PFSK-1 (cell line): ENCODE results near the gene ICE2.

Source experiments
- FOXP2 ChIP-seq: optimal IDR thresholded peaks from 2 replicates; pipeline ENCODE3; 2011; ENCODE audit warnings: borderline replicate concordance, control low read depth, inconsistent platforms; ENCODE audit not compliant: insufficient read depth; ENCODE audit errors: extremely low read length, extremely low read depth
- POLR2AphosphoS5 ChIP-seq: IDR thresholded peaks from 2 replicates; pipeline ENCODE4 v1.6.1; 2012; ENCODE audit warnings: low read depth, mild to moderate bottlenecking, control low read depth, low read length, moderate library complexity
- REST ChIP-seq, 2 experiments: IDR thresholded peaks; 2 replicates each; pipeline versions ENCODE4 v1.6.1 to v1.8.0; 2011 to 2012; ENCODE audit warnings: low read depth in 2 of 2, low read length in 2 of 2, control low read depth in 1 of 2, inconsistent platforms in 1 of 2, mild to moderate bottlenecking in 1 of 2, moderate library complexity in 1 of 2; ENCODE audit not compliant: insufficient read depth in 1 of 2
- SIN3A ChIP-seq: IDR thresholded peaks from 2 replicates; pipeline ENCODE4 v1.6.1; 2012; ENCODE audit warnings: mild to moderate bottlenecking, low read length, moderate library complexity, borderline replicate concordance; ENCODE audit not compliant: insufficient read depth
- TAF1 ChIP-seq: IDR thresholded peaks from 2 replicates; pipeline ENCODE4 v1.6.1; 2012; ENCODE audit warnings: low read length, control low read depth, borderline replicate concordance; ENCODE audit not compliant: insufficient read depth

ICE2 gene

GRCh38 chr15:60425461-60425860, 53.5 kb downstream of the ICE2 start:
- TF ChIP-seq SIN3A (no peak), POLR2AphosphoS5 (no peak), TAF1 (no peak), REST (IDR thresholded peaks at IDR 0.05; ENCODE audit: insufficient read depth in 1 of 2, low read depth in 2 of 2, low read length in 2 of 2) (no peak), FOXP2 (no peak)

GRCh38 chr15:60424006-60424405, 54.9 kb downstream of the ICE2 start:
- TF ChIP-seq POLR2AphosphoS5 (no peak), FOXP2 (no peak), SIN3A (no peak), TAF1 (no peak), REST (IDR thresholded peaks at IDR 0.05; ENCODE audit: insufficient read depth in 1 of 2, low read depth in 2 of 2, low read length in 2 of 2) (no peak)

- TF ChIP-seq TAF1 (no peak), FOXP2 (no peak), SIN3A (no peak), POLR2AphosphoS5 (no peak), REST (IDR thresholded peaks at IDR 0.05; ENCODE audit: insufficient read depth in 1 of 2, low read depth in 2 of 2, low read length in 2 of 2) (no peak)
Observed at GRCh38 chr15:60423537-60423936, 55.4 kb downstream of the ICE2 start.

- TF ChIP-seq REST (IDR thresholded peaks at IDR 0.05; ENCODE audit: insufficient read depth in 1 of 2, low read depth in 2 of 2, low read length in 2 of 2) (no peak), POLR2AphosphoS5 (no peak), SIN3A (no peak), TAF1 (no peak), FOXP2 (no peak)
Observed at GRCh38 chr15:60421544-60421943, 57.4 kb downstream of the ICE2 start.

GRCh38 chr15:60420203-60420716, 58.7 kb downstream of the ICE2 start:
- no peak for TF ChIP-seq POLR2AphosphoS5
- no peak for TF ChIP-seq REST (IDR thresholded peaks at IDR 0.05; ENCODE audit: insufficient read depth in 1 of 2, low read depth in 2 of 2, low read length in 2 of 2)
- no peak for TF ChIP-seq TAF1
